K562 (cell line): ENCODE measurements around the gene SPATA24. TPM values are rescaled to one million over a fixed set of nuclear protein-coding genes. Genes with fewer than 3 reads are reported as not detected.

Experiments used
- FOXP1 ChIP-seq: sonication (generic); formaldehyde crosslinking; IDR thresholded peaks from 2 replicates; pipeline ENCODE4 v1.8.0; 2022; ENCODE audit warnings: mild to moderate bottlenecking, missing genetic modification reagents
- HMG20A ChIP-seq: fragments of 450-650 bp; formaldehyde crosslinking; conservative IDR thresholded peaks from 2 replicates; pipeline ENCODE4 v1.4.0; 2020; ENCODE audit warnings: mild to moderate bottlenecking, mixed read lengths
- IRF2 ChIP-seq: sonication (generic); formaldehyde crosslinking; IDR thresholded peaks from 2 replicates; pipeline ENCODE4 v1.8.1; 2022; ENCODE audit warnings: mild to moderate bottlenecking, missing genetic modification reagents
- KHSRP ChIP-seq: fragments of 450-650 bp; IDR thresholded peaks from 2 replicates; pipeline ENCODE4 v1.6.1; 2017
- NR2F6 ChIP-seq: fragments of 450-650 bp; formaldehyde crosslinking; IDR thresholded peaks from 2 replicates; pipeline ENCODE4 v1.4.0; 2020; ENCODE audit warnings: mild to moderate bottlenecking
- RBM17 ChIP-seq: fragments of 200-400 bp; formaldehyde crosslinking; IDR thresholded peaks from 2 replicates; pipeline ENCODE4 v1.6.1; 2017; ENCODE audit warnings: low read depth, mild to moderate bottlenecking, low read length, borderline replicate concordance
- SRSF7 ChIP-seq: fragments of 200-400 bp; formaldehyde crosslinking; optimal IDR thresholded peaks from 2 replicates; pipeline ENCODE3; 2017; ENCODE audit warnings: mild to moderate bottlenecking, low read depth, low read length
- THRAP3 ChIP-seq: fragments of 450-650 bp; IDR thresholded peaks from 2 replicates; pipeline ENCODE4 v1.6.1; 2016; ENCODE audit warnings: mild to moderate bottlenecking, inconsistent platforms, borderline replicate concordance
- TRIM28 ChIP-seq: fragments of 450-650 bp; IDR thresholded peaks from 2 replicates; pipeline ENCODE4 v1.6.1; 2017
- ZNF586 ChIP-seq: fragments of 450-650 bp; formaldehyde crosslinking; conservative IDR thresholded peaks from 2 replicates; pipeline ENCODE4 v1.4.0; 2020; ENCODE audit warnings: mild to moderate bottlenecking, moderate library complexity
- ZNF707 ChIP-seq: fragments of 250-450 bp; sonication (Bioruptor Pico); conservative IDR thresholded peaks from 2 replicates; pipeline ENCODE4 v1.8.0; 2022; ENCODE audit warnings: inconsistent platforms, mild to moderate bottlenecking, moderate library complexity
- polyA plus RNA-seq, 8 experiments: library from polyadenylated mRNA; depleted of rRNA in 4 of 8; stranded (reverse) in 5 of 8; unstranded in 3 of 8; fragments of >200 nt; fragmentation: Nextera tagmentation in 2 of 8; fragmentation: Illumina TruSeq in 1 of 8; extraction: Ambion mirVana in 2 of 8; extraction: Trizol in 1 of 8; gene quantifications; 2 replicates each; pipeline versions ENCODE4 v1.2.1 to v1.2.3, GENCODE V29; 2011 to 2014; ENCODE audit warnings: inconsistent platforms in 1 of 8, missing spikeins in 1 of 8
- total RNA-seq, 7 experiments: library from RNA; depleted of rRNA in 6 of 7; stranded (reverse); fragments of >200 nt in 6 of 7; fragmentation: Illumina TruSeq in 2 of 7; extraction: Trizol in 2 of 7; gene quantifications; 2 replicates each; pipeline versions ENCODE4 v1.2.1 to v1.2.3, GENCODE V29; 2011 to 2021; ENCODE audit warnings: low replicate concordance in 1 of 7
- TF ChIP-seq, protein P1 (sequence below): fragments of 250-450 bp; sonication (Bioruptor Pico); IDR thresholded peaks from 2 replicates; pipeline ENCODE4 v1.8.0; 2021; ENCODE audit warnings: moderate library complexity, mild to moderate bottlenecking, inconsistent platforms
- TF ChIP-seq, protein P2 (sequence below): fragments of 450-650 bp; IDR thresholded peaks from 2 replicates; pipeline ENCODE4 v1.6.1; 2018; ENCODE audit not compliant: partially characterized antibody
- TF ChIP-seq, protein P3 (sequence below): fragments of 250-450 bp; sonication (Bioruptor Pico); IDR thresholded peaks from 2 replicates; pipeline ENCODE4 v1.9.0; 2021; ENCODE audit warnings: mild to moderate bottlenecking
- TF ChIP-seq, protein P4 (sequence below): fragments of 150-350 bp; IDR thresholded peaks from 2 replicates; pipeline ENCODE4 v1.6.1; 2014; ENCODE audit warnings: low read depth, mild to moderate bottlenecking, low read length, borderline replicate concordance
- TF ChIP-seq, protein P5 (sequence below): fragments of 450-650 bp; IDR thresholded peaks from 2 replicates; pipeline ENCODE4 v1.7.0; 2016; ENCODE audit warnings: borderline replicate concordance
- TF ChIP-seq, protein P6 (sequence below): fragments of 450-650 bp; IDR thresholded peaks from 2 replicates; pipeline ENCODE4 v1.6.1; 2016; ENCODE audit warnings: missing biosample characterization, missing genetic modification characterization

SPATA24 gene
- total and polyA plus RNA-seq, 9 of the 15 experiments (the other 6 are each of a cell fraction or from before 2014, with no cell fraction given): 4.1 to 12.6 (median 8.0) TPM

DNA sequence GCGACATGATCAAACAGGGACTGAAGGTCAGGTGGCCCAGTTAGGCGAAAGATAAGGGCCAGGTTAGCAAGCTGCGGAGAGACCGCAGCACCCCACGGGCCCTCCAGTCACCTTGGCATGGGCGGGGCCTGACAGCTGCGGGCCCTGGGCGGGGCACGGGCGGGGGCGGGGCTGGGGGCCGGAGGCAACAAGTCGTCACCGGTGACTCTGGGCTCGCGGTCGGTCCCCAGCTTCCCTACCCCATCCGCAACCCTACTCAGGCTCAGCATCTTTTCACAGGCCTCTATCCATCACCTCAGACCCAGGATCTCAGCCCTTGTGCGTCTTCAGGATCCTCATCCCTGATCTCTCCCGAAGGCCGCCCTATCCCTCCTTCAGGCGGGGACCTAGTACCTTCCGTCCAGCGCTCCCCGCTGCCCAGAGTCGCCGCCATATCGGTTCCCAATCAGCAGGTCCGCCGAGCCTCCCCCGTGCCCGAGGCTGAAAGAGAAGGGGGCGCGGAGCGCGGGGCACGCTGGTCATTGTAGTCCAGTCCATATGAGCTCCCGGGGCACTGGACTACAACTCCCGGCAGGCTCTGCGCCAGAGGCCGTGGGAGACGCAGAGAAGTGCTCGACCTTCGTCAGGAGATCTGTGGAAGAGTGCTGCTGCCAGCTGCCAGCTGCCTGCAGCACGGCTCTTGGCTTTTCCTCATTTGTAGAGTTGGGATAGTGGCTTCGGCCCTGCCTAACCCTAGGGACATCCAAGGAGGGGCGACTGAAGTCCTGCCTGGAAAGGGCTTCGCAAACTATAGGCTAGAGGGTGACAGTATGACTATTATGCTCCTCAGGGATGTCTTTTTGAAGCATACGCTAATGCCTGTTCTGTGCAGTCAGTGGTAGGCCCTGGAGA lies 35.4 kb upstream of the SPATA24 start, which contains the start of gene DNAJC18 (continued):
- TF ChIP-seq SRSF7: no peak
- TF ChIP-seq, protein P1, sequence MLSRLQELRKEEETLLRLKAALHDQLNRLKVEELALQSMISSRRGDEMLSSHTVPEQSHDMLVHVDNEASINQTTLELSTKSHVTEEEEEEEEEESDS (CRISPR knock-in tag): no peak
- no peak for TF ChIP-seq ZNF586
- TF ChIP-seq HMG20A (CRISPR knock-in tag): no peak
- TF ChIP-seq, protein P2, sequence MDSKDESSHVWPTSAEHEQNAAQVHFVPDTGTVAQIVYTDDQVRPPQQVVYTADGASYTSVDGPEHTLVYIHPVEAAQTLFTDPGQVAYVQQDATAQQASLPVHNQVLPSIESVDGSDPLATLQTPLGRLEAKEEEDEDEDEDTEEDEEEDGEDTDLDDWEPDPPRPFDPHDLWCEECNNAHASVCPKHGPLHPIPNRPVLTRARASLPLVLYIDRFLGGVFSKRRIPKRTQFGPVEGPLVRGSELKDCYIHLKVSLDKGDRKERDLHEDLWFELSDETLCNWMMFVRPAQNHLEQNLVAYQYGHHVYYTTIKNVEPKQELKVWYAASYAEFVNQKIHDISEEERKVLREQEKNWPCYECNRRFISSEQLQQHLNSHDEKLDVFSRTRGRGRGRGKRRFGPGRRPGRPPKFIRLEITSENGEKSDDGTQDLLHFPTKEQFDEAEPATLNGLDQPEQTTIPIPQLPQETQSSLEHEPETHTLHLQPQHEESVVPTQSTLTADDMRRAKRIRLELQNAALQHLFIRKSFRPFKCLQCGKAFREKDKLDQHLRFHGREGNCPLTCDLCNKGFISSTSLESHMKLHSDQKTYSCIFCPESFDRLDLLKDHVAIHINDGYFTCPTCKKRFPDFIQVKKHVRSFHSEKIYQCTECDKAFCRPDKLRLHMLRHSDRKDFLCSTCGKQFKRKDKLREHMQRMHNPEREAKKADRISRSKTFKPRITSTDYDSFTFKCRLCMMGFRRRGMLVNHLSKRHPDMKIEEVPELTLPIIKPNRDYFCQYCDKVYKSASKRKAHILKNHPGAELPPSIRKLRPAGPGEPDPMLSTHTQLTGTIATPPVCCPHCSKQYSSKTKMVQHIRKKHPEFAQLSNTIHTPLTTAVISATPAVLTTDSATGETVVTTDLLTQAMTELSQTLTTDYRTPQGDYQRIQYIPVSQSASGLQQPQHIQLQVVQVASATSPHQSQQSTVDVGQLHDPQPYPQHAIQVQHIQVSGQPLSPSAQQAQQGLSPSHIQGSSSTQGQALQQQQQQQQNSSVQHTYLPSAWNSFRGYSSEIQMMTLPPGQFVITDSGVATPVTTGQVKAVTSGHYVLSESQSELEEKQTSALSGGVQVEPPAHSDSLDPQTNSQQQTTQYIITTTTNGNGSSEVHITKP: peak; percentile 79
- no peak for TF ChIP-seq KHSRP
- no peak for TF ChIP-seq NR2F6 (CRISPR knock-in tag)
- TF ChIP-seq THRAP3: no peak
- TF ChIP-seq, protein P3, sequence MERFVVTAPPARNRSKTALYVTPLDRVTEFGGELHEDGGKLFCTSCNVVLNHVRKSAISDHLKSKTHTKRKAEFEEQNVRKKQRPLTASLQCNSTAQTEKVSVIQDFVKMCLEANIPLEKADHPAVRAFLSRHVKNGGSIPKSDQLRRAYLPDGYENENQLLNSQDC (CRISPR knock-in tag): no peak
- TF ChIP-seq, protein P4, sequence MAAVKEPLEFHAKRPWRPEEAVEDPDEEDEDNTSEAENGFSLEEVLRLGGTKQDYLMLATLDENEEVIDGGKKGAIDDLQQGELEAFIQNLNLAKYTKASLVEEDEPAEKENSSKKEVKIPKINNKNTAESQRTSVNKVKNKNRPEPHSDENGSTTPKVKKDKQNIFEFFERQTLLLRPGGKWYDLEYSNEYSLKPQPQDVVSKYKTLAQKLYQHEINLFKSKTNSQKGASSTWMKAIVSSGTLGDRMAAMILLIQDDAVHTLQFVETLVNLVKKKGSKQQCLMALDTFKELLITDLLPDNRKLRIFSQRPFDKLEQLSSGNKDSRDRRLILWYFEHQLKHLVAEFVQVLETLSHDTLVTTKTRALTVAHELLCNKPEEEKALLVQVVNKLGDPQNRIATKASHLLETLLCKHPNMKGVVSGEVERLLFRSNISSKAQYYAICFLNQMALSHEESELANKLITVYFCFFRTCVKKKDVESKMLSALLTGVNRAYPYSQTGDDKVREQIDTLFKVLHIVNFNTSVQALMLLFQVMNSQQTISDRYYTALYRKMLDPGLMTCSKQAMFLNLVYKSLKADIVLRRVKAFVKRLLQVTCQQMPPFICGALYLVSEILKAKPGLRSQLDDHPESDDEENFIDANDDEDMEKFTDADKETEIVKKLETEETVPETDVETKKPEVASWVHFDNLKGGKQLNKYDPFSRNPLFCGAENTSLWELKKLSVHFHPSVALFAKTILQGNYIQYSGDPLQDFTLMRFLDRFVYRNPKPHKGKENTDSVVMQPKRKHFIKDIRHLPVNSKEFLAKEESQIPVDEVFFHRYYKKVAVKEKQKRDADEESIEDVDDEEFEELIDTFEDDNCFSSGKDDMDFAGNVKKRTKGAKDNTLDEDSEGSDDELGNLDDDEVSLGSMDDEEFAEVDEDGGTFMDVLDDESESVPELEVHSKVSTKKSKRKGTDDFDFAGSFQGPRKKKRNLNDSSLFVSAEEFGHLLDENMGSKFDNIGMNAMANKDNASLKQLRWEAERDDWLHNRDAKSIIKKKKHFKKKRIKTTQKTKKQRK: no peak
- TF ChIP-seq, protein P5, sequence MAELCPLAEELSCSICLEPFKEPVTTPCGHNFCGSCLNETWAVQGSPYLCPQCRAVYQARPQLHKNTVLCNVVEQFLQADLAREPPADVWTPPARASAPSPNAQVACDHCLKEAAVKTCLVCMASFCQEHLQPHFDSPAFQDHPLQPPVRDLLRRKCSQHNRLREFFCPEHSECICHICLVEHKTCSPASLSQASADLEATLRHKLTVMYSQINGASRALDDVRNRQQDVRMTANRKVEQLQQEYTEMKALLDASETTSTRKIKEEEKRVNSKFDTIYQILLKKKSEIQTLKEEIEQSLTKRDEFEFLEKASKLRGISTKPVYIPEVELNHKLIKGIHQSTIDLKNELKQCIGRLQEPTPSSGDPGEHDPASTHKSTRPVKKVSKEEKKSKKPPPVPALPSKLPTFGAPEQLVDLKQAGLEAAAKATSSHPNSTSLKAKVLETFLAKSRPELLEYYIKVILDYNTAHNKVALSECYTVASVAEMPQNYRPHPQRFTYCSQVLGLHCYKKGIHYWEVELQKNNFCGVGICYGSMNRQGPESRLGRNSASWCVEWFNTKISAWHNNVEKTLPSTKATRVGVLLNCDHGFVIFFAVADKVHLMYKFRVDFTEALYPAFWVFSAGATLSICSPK: no peak
- no peak for TF ChIP-seq RBM17
- no peak for TF ChIP-seq IRF2
- peak; percentile 22; the same call in 1 of the 2 replicates for TF ChIP-seq FOXP1
- TF ChIP-seq, protein P6, sequence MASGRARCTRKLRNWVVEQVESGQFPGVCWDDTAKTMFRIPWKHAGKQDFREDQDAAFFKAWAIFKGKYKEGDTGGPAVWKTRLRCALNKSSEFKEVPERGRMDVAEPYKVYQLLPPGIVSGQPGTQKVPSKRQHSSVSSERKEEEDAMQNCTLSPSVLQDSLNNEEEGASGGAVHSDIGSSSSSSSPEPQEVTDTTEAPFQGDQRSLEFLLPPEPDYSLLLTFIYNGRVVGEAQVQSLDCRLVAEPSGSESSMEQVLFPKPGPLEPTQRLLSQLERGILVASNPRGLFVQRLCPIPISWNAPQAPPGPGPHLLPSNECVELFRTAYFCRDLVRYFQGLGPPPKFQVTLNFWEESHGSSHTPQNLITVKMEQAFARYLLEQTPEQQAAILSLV: no peak
- TF ChIP-seq TRIM28: no peak
- TF ChIP-seq ZNF707 (CRISPR knock-in tag): no peak
